Gastrocnemius medialis (tissue), 4 donors: ENCODE measurements around the gene PYROXD2.

ENCODE experiments used
- CTCF ChIP-seq, 5 experiments: fragments of 450-650 bp in 3 of 5; fragments of 200-600 bp in 2 of 5; sonication (generic) in 2 of 5; IDR thresholded peaks in 4 of 5; conservative IDR thresholded peaks in 1 of 5; 1 replicate in 4 of 5; 2 replicates in 1 of 5; pipeline ENCODE4 v1.5.1; 2016 to 2019; ENCODE audit warnings: antibody characterized with exemption in 5 of 5, mild to moderate bottlenecking in 3 of 5, moderate library complexity in 3 of 5
- POLR2A ChIP-seq, 2 donors: fragments of 450-650 bp; IDR thresholded peaks; one replicate each; pipeline ENCODE4 v1.6.1; 2017; ENCODE audit warnings: antibody characterized with exemption in 2 of 2, mild to moderate bottlenecking in 2 of 2, moderate library complexity in 2 of 2

GRCh38 chr10:98417481-98417959, 2.5 kb upstream of the PYROXD2 start:
- TF ChIP-seq POLR2A (IDR thresholded peaks at IDR 0.05) (no peak), CTCF (IDR thresholded peaks at IDR 0.05 in 4 of 5, conservative IDR thresholded peaks at IDR 0.05 in 1 of 5) (no peak)
